Lower leg skin (tissue), 3 donors: ENCODE measurements around the gene LEMD2.

ENCODE experiments used
- CTCF ChIP-seq, 3 donors: fragments of 450-650 bp; IDR thresholded peaks; one replicate each; pipeline ENCODE4 v1.5.1; 2016; ENCODE audit warnings: antibody characterized with exemption in 3 of 3, mild to moderate bottlenecking in 3 of 3, moderate library complexity in 2 of 3
- POLR2A ChIP-seq, 2 donors: fragments of 450-650 bp; IDR thresholded peaks; one replicate each; pipeline ENCODE4 v1.6.1; 2016 to 2017; ENCODE audit warnings: antibody characterized with exemption in 2 of 2, mild to moderate bottlenecking in 1 of 2, moderate library complexity in 1 of 2

GRCh38 chr6:33746651-33747100 is 42.3 kb downstream of the LEMD2 start, which contains the start of gene IP6K3:
- no peak for TF ChIP-seq CTCF (IDR thresholded peaks at IDR 0.05)
- TF ChIP-seq POLR2A (IDR thresholded peaks at IDR 0.05): no peak
